BJ (cell line): ENCODE measurements around the gene YTHDF2. TPM values are rescaled to one million over a fixed set of nuclear protein-coding genes. Genes with fewer than 3 reads are reported as not detected.

Source experiments
- CTCF ChIA-PET: fragments of 350-600 bp; formaldehyde crosslinking; extraction: SDS; loops from one replicate; lab custom pipeline; 2021; ENCODE audit warnings: antibody characterized with exemption, inconsistent platforms; lab: Yijun Ruan, JAX
- POLR2A ChIA-PET: fragments of 300-600 bp; sonication (Branson Sonifier 250); formaldehyde crosslinking; extraction: SDS; loops from one replicate; lab custom pipeline; 2021; ENCODE audit warnings: antibody characterized with exemption; lab: Charles Lee
- DNase-seq: peaks from one replicate; pipeline ENCODE4 v3.0.0-alpha.2; 2011; ENCODE audit warnings: low read depth
- H3K27me3 ChIP-seq: 2 replicates; pipeline ENCODE4 v1.6.0; 2011; ENCODE audit warnings: low read length; ENCODE audit not compliant: control insufficient read depth, insufficient read depth
- H3K36me3 ChIP-seq: 2 replicates; pipeline ENCODE4 v1.5.1; 2011; ENCODE audit warnings: low read length; ENCODE audit not compliant: control insufficient read depth, insufficient read depth
- H3K4me3 ChIP-seq: 2 replicates; pipeline ENCODE4 v1.5.1; 2011; ENCODE audit warnings: low read depth, mild to moderate bottlenecking, control low read depth, low read length
- polyA plus RNA-seq: library from polyadenylated mRNA; depleted of rRNA; stranded (reverse); fragments of >200 nt; gene quantifications from 2 replicates; pipeline ENCODE4 v1.2.3, GENCODE V29; 2011
- TF ChIP-seq, protein P1 (sequence below): IDR thresholded peaks from 2 replicates; pipeline ENCODE4 v1.5.1; 2011; ENCODE audit warnings: low read depth, mild to moderate bottlenecking, control low read depth, inconsistent platforms, low read length, moderate library complexity; ENCODE audit not compliant: insufficient read depth

YTHDF2 gene
- polyA plus RNA-seq, 1 experiment, result 45.9 TPM

DNA sequence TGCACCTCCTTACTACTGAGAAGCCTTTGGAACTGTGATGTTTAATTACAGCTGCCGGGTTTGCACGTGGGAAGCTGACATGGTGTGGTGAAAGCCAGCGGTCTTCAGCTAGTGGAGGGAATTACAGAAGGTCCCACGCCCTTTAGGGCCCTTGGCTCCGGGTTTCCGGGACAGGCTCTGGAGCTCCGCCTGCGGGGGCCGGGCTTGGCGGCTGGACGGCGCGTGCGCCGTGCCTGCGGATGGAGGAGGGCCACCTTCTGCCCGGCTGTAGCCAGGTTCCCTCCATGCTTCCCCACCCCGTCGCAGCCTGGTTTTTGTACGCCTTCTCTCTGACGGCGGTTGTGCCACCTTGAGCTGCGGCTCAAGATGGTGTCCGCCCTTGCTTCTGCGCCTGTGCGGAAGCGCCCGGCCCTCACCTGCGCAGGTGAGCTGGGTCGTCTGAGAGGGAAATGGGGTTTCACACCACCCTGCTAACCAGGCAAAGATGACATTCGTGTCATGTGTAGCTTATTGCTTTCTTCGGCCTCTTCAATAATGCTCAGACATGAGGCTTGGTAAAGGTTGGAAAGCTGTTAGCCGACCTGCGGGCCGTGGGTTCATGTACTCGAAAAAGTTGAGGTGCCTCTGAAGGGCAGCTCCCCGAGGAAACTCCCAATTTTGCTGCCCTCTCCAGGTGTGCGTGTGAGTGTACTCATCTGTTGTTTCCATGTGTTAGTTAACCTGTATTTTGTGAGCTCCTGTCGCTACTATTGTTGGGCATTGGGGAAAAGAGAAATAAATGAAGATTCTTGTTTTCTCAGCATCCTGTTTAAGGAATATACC, 38.6 kb downstream of the YTHDF2 start:
- Histone ChIP-seq H3K36me3 (peaks cover 3% of the 10 kb centered on the region; the same call in 1 of the 2 replicates), H3K27me3 (no peaks in the 10 kb centered on the region), H3K4me3 (peak overlapping the region; percentile 9; the same call in 1 of the 2 replicates)
- ChIA-PET CTCF (interaction anchor here (0.9 to 2.5 kb wide), 4 partner anchors 9 to 106 kb away, joined by 3 to 16 read pairs (median 10); no protein-coding TSS in a partner anchor), POLR2A (no interaction called here)
- TF ChIP-seq, protein P1, sequence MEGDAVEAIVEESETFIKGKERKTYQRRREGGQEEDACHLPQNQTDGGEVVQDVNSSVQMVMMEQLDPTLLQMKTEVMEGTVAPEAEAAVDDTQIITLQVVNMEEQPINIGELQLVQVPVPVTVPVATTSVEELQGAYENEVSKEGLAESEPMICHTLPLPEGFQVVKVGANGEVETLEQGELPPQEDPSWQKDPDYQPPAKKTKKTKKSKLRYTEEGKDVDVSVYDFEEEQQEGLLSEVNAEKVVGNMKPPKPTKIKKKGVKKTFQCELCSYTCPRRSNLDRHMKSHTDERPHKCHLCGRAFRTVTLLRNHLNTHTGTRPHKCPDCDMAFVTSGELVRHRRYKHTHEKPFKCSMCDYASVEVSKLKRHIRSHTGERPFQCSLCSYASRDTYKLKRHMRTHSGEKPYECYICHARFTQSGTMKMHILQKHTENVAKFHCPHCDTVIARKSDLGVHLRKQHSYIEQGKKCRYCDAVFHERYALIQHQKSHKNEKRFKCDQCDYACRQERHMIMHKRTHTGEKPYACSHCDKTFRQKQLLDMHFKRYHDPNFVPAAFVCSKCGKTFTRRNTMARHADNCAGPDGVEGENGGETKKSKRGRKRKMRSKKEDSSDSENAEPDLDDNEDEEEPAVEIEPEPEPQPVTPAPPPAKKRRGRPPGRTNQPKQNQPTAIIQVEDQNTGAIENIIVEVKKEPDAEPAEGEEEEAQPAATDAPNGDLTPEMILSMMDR, result no peak
- no peak for DNase-seq

DNA sequence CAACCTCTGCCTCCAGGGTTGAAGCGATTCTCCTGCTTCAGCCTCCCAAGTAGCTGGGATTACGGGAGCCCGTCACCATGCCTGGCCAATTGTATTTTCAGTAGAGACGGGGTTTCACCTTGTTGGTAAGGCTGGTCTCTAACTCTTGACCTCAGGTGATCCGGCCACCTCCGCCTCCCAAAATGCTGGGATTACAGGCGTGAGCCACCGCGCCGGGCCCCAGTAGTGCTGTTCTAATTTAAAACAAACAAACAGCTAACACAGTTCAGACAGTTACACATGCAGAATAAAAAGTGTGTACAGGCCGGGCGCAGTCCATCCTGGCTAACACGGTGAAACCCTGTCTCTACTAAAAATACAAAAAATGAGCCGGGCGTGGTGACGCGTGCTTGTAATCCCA, 39.6 kb downstream of the YTHDF2 start:
- Histone ChIP-seq H3K36me3 (0 out of 2 replicates have a peak, but pooled peaks cover 1% of the 10 kb centered on the region), H3K27me3 (no peaks in the 10 kb centered on the region), H3K4me3 (no peak overlapping the region)
- TF ChIP-seq, protein P1, result no peak
- ChIA-PET POLR2A (no interaction called here), CTCF (interaction anchor here (0.9 to 2.5 kb wide), 2 partner anchors 8 to 105 kb away, joined by 4 to 16 read pairs; no protein-coding TSS in a partner anchor)
- no peak for DNase-seq

DNA sequence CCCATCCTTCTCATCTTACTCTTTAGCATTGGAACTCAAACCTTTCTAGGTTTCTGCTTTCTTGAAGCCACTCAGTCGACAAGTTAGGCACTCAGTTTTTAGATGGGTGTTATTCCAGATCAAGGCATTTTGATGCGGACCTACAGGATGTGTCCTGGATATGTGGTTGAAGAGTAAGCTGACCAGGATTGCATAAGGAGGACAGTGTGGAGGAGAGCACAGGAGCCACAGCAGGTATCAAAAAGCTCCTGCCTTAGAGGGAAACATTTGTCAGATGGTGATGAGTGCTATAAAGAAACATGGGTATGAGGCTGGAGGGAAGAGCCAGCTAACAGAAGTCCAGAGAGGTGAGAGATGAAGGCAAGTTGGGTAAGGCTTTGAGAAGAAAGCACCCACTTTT, 41.3 kb downstream of the YTHDF2 start:
- Histone ChIP-seq H3K36me3 (0 out of 2 replicates have a peak, but pooled peaks cover 1% of the 10 kb centered on the region), H3K27me3 (no peaks in the 10 kb centered on the region), H3K4me3 (no peak overlapping the region)
- POLR2A ChIA-PET, result interaction anchor here (0.6 kb wide), 1 partner anchor 41 kb away, joined by 4 read pairs; the partner anchor contains the start of gene YTHDF2
- TF ChIP-seq, protein P1, result no peak
- CTCF ChIA-PET, result interaction anchor here (0.7 to 11.7 kb wide), 3 partner anchors 10 to 256 kb away, joined by 3 to 276 read pairs (median 3); no protein-coding TSS in a partner anchor
- DNase-seq, result no peak

DNA sequence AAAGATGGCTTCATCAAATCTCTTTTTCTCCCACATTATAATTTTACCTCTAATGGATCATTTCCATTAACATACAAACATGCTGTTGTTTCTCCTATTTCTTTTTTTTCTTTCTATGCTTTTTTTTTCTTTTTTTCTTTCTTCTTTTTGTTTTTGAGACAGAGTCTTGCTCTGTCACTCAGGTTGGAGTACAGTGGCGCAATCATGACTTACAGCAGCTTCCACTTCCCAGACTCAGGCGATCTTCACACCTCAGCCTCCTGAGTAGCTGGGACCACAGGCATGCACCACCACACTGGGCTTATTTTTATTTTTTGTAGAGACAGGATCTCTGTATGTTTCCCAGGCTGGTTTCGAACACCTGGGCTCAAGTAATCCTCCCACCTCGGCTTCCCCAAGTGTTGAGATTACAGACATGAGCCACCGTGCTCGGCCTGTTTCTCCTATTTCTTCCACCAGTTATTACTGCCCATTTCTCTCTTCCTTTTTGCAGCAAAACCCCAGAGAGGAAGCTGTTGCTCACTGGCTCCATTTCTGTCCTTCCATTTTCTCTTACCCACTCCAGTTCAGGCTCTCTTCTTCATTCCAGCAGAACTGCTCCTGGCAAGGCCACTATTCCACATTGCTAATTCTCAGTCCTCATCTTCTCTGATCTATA, 43.1 kb downstream of the YTHDF2 start:
- no peak for DNase-seq
- POLR2A ChIA-PET, result no interaction called here
- CTCF ChIA-PET, result interaction anchor here (11.7 kb wide), 1 partner anchor 98 kb away, joined by 276 read pairs; no protein-coding TSS in a partner anchor

More for the DNA sequence above, 43.1 kb downstream of the YTHDF2 start:
- no peaks in the 10 kb centered on the region for H3K27me3 ChIP-seq
- no peak overlapping the region for H3K4me3 ChIP-seq
- TF ChIP-seq, protein P1, result no peak
- 0 out of 2 replicates have a peak, but pooled peaks cover 1% of the 10 kb centered on the region for H3K36me3 ChIP-seq
